Activated CD8-positive, alpha-beta memory T cell treated with anti-CD3 and anti-CD28 coated beads, Interleukin-2, amount 50 U/mL, for 24 hours (primary cell): ENCODE data around the gene TRIM33.
"Not testable (repeated sequence)": the region's sequence is repeated elsewhere in the genome, so short reads cannot be mapped to it uniquely, and the experiment has no call there.

Experiments used
- DNase-seq: peaks from one replicate; pipeline ENCODE4 v3.0.0-alpha.2; 2020; ENCODE audit errors: extremely low read depth

Gene TRIM33

DNA sequence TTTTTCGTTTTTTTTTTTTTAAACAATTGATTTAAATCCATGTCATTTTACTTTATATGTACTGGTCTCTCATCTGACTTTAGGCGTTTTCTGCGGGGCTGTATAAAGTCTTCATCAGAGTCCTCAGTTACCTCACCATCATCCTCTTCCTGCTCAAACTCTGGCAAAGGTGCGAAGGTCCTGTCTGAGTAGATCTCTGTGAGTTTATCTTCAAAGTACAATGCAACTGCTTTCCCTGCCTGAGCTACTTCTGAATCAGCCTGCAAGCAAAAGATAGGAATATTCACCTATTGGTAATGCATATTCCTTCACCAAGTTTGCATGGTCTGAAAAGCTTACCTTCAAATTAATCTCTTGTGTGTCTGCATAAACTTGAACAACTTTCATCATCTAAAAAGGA is 113.4 kb downstream of the TRIM33 start:
- DNase-seq, result no peak

DNA sequence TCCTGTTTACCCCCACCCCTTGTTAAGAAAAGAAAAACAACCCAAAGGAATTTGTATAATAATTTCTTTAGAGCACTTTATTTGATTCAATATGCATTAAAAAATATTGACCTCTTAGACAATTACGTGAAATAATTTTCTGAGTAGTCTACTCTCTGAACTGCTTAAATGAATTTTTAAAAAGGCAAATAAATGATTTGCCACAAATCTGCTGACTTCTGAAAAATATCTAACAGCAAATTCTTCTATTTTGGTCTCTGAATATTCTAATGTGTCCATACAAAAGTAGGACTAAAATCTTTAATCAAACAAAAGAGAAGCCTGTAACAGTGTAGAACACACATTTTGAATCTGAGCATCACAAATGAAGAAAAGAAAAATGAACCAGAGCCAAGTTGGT is 115.1 kb downstream of the TRIM33 start:
- no peak for DNase-seq

DNA sequence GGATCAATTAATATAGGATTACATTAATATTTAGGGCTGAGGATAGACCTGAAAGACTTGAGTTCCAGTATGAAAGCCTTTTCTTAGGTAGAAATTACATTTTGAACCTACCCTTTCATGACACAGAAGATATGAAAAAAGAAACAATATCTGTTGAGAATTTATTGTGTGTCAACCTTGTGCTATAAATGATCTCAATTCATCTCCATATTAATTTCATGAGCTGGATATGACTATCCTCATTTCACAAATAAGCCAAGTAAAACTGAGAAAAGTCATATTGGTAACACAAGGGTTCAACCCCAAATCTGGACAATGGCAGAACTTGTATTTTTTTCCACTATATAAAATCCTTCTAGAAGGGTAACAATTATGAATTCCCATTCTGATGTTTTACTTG is 120.0 kb downstream of the TRIM33 start:
- DNase-seq, result no peak

DNA sequence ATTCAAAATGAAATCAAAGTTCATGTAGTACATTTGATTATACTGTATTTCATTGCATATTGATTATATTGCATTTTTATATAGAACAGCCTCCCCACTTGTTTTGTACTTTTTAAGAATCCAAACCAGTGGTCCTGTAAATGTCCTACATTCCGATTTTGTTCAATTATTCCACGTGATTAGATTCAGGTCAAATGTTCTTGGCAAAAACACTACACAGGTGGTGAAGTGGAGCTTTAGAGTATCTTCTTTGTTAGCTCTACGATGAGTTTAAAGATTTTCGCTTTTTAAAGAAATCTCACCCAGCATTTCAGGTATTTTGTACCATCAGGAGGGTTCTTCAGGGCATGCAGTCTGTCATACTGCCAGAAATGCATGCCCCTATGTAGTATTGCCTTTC is 120.6 kb downstream of the TRIM33 start:
- DNase-seq, result no peak

DNA sequence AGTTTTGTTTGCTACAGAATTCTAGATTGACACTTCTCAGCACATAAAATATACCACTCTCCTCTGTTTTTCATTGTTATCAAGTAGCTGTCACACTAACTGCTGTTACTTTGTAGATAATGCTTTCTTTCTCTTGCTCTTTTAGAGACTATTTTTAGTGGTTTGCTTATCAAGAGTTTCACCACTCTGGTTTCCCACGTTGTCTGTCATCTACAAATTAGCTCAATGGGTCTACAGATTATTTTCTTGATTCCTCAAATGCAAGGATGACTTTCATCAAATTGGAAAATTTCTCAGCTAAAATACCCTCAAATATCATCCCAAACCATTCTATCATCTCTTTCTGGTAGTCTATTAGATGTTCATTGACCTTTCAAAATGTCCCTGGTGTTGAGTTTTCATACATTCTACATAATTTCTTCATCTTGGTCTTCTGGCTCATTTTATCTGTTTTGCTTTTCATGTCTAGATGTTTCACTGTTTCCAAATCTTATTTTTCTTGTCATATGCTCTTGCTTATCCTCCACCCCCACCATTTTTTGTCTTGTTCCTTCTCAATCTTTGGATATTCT is 122.5 kb downstream of the TRIM33 start:
- no peak for DNase-seq

DNA sequence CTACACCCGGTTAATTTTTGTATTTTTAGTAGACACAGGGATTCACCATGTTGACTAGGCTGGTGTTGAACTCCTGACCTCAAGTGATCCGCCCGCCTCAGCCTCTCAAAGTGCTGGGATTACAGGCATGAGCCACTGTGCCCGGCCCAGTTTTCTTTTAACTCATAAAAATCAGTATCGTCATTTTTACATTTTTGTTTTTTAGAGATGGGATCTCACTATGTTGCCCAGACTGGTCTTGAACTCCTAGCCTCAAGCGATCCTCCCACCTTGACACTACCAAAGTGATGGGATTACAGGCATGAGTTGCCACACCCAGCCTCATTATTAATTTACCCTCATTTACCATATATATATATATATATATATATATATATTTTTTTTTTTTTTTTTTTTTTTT is 123.4 kb downstream of the TRIM33 start:
- not testable (repeated sequence) for DNase-seq

DNA sequence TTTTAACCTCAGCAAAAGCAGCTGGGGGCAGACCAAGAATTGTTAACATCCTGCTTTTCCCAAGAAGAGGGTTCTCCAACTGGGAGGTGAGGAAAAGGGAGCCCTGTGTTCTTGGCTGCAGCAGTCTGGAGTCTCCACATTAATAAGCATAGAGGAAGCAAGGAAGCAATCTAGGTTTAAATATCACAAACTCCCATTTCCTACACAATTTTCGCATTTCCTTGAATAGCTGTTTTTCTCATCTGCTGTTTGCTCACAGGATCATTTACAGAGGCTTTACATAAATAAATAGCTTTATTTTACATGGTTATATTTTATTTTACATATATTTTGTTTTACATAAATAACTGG is 124.0 kb downstream of the TRIM33 start:
- DNase-seq, result no peak

DNA sequence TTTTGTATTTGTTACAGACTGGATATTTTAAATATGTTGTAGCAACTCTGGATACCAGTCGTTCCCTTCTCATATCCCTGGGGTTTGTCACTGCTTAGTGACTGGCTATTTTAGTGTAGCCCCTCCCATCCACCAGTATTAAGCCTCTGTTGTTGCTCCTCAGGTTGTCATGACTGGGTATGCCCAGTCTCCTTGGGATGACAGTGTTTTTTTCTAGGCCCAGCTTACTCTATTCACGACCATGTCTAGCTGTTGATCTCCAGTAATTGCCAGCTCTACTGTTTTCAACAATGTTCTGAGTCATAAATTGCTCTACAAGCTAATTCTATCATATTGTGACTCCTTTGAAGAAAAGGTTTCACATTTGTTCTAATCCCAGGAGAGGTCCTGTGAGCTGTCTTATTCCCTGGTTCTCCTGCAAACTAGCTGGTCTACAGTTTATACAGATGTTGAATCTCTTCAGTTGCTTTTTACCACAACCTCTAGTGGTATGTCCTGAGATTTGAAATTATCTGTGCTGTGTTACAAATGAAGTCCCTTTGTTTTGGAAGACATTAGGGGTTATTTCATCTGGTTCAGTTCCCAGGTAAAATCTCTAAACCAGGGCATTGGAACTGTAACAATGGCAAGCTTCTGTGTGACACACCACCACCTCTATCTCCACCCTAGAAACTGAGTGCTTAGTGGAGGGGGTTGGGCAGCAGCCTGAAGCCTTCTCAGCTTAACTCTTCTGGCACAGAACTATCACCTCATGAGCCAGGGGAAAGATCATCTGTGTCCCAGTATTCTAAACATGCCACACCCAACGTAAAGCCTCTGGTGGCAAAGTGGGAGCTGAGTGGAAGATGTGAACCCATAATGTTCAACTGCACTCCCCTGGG is 124.6 kb downstream of the TRIM33 start:
- no peak for DNase-seq

DNA sequence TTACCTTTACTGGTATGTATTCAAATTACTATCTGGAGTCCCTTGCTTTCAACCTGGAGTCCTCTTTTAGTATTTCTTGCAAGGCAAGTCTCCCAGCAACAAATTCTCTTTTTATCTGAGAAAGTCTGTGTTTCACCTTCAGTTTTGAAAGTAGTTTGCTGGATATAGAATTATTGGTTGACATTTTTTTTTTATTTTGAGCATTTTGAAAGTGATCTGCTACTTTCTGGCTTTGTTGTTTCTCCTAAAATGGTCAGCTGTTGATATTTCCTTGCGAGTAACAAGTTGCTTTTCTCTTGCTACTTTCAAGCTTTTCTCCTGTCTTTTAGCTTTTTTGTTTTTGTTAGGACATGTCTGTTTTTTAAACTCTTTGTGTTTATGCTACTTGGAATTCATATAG is 126.1 kb downstream of the TRIM33 start:
- DNase-seq, result no peak

DNA sequence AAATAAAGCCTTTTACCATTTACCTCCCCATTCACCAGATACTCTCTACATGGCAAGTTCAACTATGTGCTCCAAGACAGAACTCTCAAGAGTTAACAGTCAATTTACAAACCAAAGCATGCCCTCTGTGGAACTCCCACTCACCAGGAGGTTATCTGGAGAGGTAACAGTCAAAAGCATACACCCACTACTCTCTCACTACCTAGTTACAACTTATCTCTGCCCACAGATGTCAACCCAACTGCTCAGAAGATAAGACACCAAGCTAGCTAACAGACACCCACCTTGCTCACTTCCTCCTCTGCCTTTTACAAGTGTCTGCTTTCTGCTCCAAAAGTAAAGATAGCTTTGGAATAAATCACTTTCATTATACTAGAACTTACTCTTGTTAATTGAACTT is 131.0 kb downstream of the TRIM33 start:
- DNase-seq, result no peak

DNA sequence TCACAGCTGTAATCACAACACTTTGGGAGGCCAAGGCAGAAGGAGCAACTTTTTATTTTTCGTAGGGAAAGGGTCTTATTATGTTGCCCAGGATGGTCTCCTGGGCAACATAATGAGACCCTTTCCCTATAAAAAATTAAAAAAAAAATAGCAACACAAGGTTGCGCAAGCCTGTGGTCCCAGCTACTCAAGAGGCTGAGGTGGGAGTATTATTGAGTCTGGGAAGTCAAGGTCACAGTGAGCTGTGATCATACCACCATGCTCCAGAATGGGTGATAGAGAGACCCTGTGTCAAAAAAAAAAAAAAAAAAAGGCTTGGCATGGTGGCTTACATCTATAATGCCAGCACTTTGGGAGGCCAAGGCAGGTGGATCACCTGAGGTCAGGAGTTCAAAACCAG is 131.6 kb downstream of the TRIM33 start:
- no peak for DNase-seq

DNA sequence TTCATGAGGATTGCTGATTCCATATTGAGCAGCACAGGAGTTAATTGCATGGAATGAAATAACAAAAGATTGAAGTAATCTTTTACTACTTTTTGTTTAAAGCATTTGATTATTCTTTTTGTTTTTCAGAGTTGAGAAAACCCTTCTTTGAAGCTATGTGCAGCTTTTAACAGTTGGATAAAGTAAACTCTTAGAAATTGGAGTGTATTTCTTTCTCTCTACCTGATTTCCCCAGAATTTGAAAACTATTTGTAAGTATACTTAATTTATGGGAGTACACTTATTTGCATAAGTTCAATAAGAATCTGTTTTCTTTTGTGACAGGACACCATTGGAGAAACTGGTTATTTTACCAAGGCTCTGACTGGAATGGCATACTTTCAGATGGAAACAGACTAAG is 133.6 kb downstream of the TRIM33 start:
- no peak for DNase-seq

DNA sequence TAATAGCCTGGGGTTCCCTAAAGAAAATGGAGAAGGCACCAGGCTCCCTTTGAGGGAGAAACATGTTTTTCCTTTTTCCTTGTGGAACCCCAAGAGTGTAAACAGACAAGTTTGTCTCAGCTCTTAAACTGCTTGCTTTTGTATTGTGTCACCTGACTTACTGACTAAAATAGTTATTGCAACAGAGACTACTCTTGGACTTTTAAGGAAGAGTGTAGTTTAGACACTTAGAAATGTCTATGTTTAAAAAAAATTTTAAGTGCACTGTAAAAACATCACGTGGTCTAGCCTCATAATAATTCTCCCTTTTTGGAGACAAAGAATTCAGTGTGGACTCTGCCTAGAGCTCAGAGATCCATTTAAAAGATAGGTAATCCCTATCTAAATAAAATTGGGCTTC is 141.1 kb downstream of the TRIM33 start:
- no peak for DNase-seq

DNA sequence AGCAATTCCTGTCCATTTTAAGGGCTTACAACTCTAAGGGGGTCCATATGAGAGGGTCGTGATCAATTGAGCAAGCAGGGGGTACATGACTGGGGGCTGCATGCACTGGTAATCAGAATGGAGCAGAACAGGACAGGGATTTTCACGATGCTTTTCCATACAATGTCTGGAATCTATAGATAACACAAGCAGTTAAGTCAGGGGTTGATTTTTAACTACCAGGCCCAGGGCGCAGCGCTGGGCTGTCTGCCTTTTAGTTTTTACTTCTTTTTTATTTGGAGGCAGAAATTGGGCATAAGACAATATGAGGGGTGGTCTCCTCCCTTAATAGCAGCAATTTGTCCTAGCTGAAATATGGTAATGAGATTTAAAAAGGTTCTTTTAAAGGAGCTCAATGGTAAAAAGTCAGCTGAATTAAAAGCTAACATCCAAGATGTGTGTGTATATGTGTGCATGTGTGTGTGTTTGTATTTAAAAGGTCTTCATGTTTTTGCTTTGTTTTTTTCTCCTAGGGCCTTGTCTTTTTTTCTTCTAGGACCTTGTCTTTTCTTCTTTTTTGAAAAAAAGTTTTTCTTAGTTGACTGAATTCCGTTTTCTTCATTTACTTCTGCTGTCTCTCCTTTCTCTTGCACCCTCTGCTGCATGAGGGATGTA is 141.6 kb downstream of the TRIM33 start:
- DNase-seq, result not testable (repeated sequence)

DNA sequence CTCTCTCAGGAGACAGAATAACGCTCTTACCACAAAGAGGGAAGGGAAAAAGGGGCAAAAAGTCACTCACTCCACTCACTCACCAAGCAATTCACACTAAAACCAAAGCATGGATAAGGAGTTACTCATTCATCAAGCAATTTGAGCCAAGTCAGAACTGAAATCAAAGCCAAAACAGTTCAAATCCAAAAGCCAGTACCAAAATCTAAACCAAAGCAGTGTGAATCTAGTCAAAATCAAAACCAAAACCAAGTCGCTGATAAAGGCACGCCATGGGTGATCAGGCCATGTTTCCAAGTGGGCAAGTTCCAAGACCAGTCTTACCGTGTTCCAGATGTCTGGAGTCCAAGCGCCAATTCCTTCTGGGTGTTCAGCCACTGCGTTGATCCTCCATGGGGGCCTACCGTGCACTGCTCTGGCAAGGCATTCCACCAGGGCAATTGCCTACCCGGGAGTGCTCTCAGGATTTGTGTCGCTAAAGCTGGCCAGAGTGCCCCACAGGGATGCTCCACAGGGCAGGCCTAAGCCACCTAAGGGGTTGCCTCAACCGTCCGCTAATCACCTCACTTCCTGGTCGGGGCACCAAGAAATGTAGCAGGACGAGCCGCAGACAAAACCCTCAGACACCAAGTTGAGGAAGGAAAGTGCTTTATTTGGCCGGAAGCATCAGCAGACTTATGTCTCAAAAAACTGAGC is 142.3 kb downstream of the TRIM33 start:
- no peak for DNase-seq

DNA sequence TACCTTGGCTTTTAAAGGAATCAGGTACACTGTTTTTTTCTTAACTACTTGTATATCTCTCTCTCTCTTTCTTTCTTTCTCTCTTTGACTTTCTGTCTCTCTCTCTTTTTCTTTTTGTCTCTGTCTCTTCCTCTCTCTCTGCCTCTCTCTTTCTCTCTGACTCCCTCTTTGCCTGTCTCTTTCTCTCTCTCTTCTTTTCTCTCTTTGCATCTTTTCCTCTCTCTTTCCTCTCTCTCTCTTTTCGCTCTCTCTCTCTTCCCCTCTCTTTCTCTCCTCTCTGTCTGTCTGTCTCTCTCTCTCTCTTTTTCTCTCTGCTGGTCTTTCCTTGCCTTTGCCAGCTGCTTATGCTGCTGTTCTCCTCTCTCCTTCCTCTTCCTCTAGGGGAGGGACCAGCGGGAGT is 143.2 kb downstream of the TRIM33 start:
- DNase-seq, result no peak

DNA sequence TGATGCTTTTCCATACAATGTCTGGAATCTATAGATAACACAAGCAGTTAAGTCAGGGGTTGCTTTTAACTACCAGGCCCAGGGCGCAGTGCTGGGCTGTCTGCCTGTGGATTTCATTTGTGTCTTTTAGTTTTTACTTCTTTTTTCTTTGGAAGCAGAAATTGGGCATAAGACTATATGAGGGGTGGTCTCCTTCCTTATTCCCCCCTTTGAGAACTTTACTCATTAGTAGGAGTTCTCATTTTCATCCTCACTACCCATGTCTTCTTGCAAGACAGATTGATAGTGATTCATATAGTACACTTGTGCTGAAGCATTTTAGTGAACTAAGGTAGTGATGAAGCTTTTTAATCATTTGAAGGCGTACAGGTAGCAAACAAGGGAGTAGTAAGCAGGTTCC is 147.8 kb downstream of the TRIM33 start:
- not testable (repeated sequence) for DNase-seq

DNA sequence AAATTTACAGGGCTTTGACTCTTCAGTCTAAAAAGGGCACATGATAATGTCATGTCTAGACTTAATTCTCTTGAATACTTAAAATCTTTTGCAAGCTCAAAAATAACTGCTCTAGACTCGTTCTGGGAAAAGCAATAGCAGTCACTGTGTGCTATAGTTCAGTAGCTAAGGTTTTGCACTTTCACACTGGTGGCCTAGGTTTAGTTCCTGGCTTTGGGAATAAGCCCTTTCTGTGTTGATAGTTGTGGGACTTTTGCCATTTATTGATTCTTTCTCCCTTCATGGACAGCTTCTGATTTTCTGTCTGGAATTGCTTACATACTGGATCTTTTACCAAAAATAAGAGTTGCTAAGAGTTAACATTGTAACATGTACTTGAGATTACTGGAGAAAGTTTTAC is 151.2 kb downstream of the TRIM33 start:
- no peak for DNase-seq

DNA sequence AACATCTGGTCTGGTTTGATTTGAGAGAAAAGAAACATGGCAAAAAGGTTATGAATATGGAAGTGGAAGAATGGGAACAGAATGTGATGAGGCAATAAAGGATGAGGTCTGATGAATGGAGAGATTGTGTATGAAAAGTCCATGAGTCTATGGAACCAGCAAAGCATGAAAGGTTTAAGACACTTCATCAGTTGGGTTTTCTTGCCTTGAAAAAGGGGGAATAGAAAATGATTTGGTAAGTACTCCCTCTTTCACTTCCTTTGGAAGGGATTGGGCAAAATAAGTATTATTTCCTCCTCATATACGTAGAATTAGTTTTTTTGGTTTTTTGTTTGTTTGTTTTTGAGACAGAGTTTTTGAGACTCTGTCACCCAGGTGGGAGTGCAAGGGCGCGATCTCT is 155.8 kb downstream of the TRIM33 start:
- DNase-seq, result no peak

DNA sequence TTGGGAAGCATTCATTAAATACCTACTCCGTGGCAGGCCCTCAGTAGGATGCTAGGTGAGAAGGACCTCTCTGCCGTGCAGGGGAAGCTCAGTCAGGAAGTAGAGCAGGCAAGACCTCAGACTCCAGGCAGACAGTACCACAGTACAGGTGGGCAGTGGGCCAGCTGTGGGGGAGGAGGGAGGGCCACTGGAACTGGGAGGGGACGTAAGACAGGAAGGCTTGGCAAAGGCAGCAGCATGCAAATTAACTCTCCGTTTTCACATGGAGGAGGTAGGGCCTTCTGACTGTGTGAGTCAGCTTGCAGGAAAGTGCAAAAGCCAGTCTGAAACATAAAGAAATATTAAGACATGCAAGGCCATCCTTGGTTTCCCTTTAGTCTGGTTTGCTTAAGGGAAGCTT is 157.7 kb downstream of the TRIM33 start:
- no peak for DNase-seq

DNA sequence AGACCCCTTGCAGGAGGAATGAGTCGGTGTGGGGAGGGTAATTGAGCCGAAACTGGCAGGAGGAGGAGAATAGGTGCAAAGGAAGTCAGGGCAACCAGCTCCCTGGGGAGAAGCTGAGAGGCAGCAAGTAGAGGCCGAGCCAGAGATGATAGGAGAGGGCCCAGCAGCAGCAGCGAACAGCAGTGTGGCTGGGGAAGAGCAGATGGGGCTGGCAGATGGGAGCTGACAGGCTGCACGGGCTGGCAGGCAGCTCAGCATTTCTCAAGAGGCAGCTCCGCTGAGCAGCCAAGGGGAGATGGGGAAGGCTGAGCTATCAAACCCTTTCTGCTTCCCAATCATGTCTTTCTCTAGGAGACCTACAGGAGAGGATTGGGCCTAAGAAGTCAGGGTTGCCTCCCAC is 158.2 kb downstream of the TRIM33 start:
- no peak for DNase-seq

DNA sequence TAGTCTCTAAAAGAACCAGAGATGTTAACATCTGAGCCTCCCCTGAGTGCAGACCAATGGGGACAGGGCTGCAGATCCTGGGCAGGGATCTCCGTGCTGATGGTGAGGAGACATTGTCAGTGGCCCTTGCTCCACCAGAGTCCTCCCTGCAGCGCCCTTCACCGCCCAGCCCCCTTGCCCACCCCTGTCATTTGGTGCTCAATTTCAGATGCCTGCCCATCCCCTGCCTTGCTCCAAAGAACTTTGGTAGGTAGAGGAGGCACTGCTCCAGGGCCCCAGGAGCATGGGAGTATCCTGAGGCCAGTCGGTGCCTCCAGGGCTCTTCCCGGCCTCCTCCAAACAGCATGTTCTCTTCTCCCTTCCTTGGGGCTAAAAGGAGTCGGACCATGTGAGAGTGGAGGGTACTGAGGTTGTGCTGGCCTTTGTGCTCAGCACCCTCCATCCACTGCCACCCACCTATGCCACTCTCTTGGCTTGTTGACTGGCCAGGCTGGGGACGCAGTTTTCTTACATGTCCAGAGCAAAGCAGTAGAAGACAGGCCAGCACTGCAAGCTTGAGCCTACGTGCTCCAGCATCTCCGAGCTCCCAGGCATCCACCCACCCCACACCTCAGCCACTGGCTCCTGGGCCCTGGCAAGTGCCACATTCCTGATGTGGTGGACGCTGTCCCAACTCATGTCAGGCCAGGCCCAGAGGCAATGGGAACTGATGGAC is 160.1 kb downstream of the TRIM33 start:
- no peak for DNase-seq
